ENCODE measurements around the gene NOTCH2. TPM values are rescaled to one million over a fixed set of nuclear protein-coding genes. Genes with fewer than 3 reads are reported as not detected.
"Not testable (repeated sequence)": the region's sequence is repeated elsewhere in the genome, so short reads cannot be mapped to it uniquely, and the experiment has no call there.

Gene NOTCH2
- 100 to 1,000 TPM in 2 of 9 donors, 10 to 100 TPM in 7; 56.0 to 138 (median 77.3) TPM for total RNA-seq
- 10 to 100 TPM in 1 of 3 donors, 1 to 10 TPM in 2; 5.4 to 21.1 (median 9.3) TPM for polyA plus RNA-seq
- long read RNA-seq, donor 1, partial matches to known transcripts, result 5 of 5 reads
- long read RNA-seq, donor 1, other reads (novel, unspliced or antisense), result 0 of 5 reads
- long read RNA-seq, donor 2, result 0 reads
- long read RNA-seq, donor 3, result 0 reads
- long read RNA-seq, donor 4, partial matches to known transcripts, result 2 of 8 reads
- long read RNA-seq, donor 4, other reads (novel, unspliced or antisense), result 6 of 8 reads
- long read RNA-seq, donor 5, full-length matches to known transcripts, result 1 of 20 reads
- long read RNA-seq, donor 5, partial matches to known transcripts, result 0 of 20 reads
- long read RNA-seq, donor 5, other reads (novel, unspliced or antisense), result 19 of 20 reads
- long read RNA-seq, donor 6, partial matches to known transcripts, result 0 of 2 reads
- long read RNA-seq, donor 6, other reads (novel, unspliced or antisense), result 2 of 2 reads
- long read RNA-seq, donor 7, full-length matches to known transcripts, result 1 of 1 reads
- long read RNA-seq, donor 7, partial matches to known transcripts, result 0 of 1 reads
- long read RNA-seq, donor 7, other reads (novel, unspliced or antisense), result 0 of 1 reads
- long read RNA-seq, donor 8, full-length matches to known transcripts, result 2 of 20 reads
- long read RNA-seq, donor 8, partial matches to known transcripts, result 18 of 20 reads
- long read RNA-seq, donor 8, other reads (novel, unspliced or antisense), result 0 of 20 reads
- long read RNA-seq, donor 9, result 0 reads
- long read RNA-seq, donor 10, full-length matches to known transcripts, result 1 of 31 reads
- long read RNA-seq, donor 10, partial matches to known transcripts, result 30 of 31 reads
- long read RNA-seq, donor 10, other reads (novel, unspliced or antisense), result 0 of 31 reads

GRCh38 chr1:120069067-120069919, at the start of gene NOTCH2:
Gene NOTCH2 (minus strand): TSS chr1:120069662. CDS start chr1:120069406, 256 bp downstream.
- Histone ChIP-seq H3K4me3 (peak within 1 kb of the TSS; percentile 11 to 88 (median 49)), H3K27ac (peak within 1 kb of the TSS in 4 of 5 donors; percentile 68 to 91 (median 75))
- WGBS, 4 donors, result 0% methylated on average over 5 to 54 of the region's 95 CpGs; no CpG with 5 or more reads in 1 of the 4 donors
- intact Hi-C loops (cut with DNase I); H3K4me1 ChIP-seq (replicated peaks in 1 of 2); H3K9me3 ChIP-seq (replicated peaks in 1 of 3); H3K27me3 ChIP-seq; H3K36me3 ChIP-seq (replicated peaks in 1 of 2): not testable (repeated sequence)
- peak; percentile 61 to 78 (median 68) for DNase-seq
- peak in 1 of 2 donors; percentile 73 for TF ChIP-seq POLR2A (IDR thresholded peaks at IDR 0.05)

DNA sequence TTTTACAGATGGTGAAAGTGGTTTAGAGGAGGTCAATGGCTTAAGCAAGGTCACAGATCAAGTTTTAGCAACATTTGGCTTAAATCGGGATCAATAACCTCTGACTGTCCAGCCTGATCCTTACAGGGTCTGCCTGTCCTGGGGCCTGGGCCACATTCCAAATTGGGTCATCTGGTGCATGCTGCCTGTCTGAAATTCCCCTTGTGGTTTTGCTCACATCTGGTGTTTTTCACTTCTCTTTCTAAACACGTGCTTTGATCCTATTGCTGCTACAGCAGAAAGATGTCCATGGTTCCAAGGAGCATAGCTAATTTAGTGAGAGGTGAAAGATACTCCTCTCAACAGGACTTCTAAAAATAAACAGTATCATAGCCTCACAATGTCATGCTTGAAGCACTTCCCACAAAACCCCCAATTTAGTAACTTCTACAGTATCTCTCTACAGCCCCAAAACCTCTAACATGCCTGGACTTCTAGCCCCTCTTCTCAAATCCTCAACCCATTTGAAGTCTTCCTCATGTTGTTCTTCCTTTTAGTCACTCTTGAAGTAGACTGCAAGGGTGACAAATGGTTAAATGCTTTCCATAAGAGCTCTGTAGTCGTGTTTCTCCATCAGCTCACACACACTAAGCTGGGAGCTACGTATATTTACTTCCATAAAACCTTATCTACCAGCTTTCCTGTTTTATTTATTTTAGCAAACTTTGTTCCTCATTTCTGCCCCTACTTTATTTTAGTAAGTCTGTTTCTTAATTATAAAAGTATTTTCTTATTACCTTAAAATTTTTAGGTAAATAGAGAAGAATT, 48.1 kb upstream of the NOTCH2 start:
- intact Hi-C loops (cut with DNase I); H3K4me3 ChIP-seq; H3K36me3 ChIP-seq (replicated peaks in 1 of 2); H3K9me3 ChIP-seq (replicated peaks in 1 of 3); H3K27me3 ChIP-seq; H3K4me1 ChIP-seq (replicated peaks in 1 of 2): not testable (repeated sequence)
- H3K27ac ChIP-seq, result peak overlapping the region in 1 of 5 donors; percentile 29
- 42 to 50% (median 47%) methylated on average over 2 to 3 of the region's 4 CpGs for WGBS, 4 donors
- peak; percentile 35 to 80 (median 59) for DNase-seq

- H3K4me1 ChIP-seq (replicated peaks in 1 of 2); intact Hi-C loops (cut with DNase I); H3K36me3 ChIP-seq (replicated peaks in 1 of 2); H3K9me3 ChIP-seq (replicated peaks in 1 of 3); H3K4me3 ChIP-seq; H3K27me3 ChIP-seq; H3K27ac ChIP-seq; DNase-seq: not testable (repeated sequence)
- 93 to 98% (median 95%) methylated on average over 2 of the region's 2 CpGs for WGBS, 4 donors
These were observed 46.6 kb upstream of the NOTCH2 start for GRCh38 chr1:120116094-120116493.

DNA sequence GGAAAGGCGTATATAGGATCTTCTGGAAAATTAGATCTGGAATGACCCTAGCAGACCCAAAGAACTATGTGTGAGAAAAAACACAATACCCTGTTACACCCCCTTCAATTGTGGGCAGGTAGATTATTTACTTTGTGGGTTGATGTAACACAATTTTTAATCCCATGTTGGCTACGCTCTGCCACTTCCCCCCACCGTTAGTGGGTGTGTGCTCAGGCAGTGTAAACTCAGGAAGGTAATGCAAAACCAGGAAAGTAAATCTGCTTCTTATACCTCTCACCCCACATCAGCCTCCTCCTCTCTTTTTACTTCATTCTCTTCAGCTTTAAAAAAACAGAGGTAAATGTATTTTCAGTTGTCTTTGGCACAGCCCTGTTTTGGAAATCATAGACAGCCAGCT, 43.7 kb upstream of the NOTCH2 start:
- not testable (repeated sequence) for H3K4me3 ChIP-seq

GRCh38 chr1:120112212-120112611, 42.8 kb upstream of the NOTCH2 start:
- H3K9me3 ChIP-seq (replicated peaks in 1 of 3); H3K4me3 ChIP-seq; H3K27ac ChIP-seq; DNase-seq; H3K4me1 ChIP-seq (replicated peaks in 1 of 2); H3K27me3 ChIP-seq; intact Hi-C loops (cut with DNase I); H3K36me3 ChIP-seq (replicated peaks in 1 of 2): not testable (repeated sequence)
- 77 to 86% (median 82%) methylated on average over 5 of the region's 5 CpGs for WGBS, 4 donors

More for the DNA sequence above, 43.7 kb upstream of the NOTCH2 start:
- H3K36me3 ChIP-seq (replicated peaks in 1 of 2); H3K27me3 ChIP-seq; H3K27ac ChIP-seq; intact Hi-C loops (cut with DNase I); DNase-seq; H3K9me3 ChIP-seq (replicated peaks in 1 of 3); H3K4me1 ChIP-seq (replicated peaks in 1 of 2): not testable (repeated sequence)
- WGBS, 4 donors, result 100% methylated on average over 1 of the region's 3 CpGs; no CpG with 5 or more reads in 3 of the 4 donors

GRCh38 chr1:120111771-120112170, 42.3 kb upstream of the NOTCH2 start:
- H3K4me1 ChIP-seq (replicated peaks in 1 of 2); H3K27me3 ChIP-seq; intact Hi-C loops (cut with DNase I); H3K4me3 ChIP-seq; H3K36me3 ChIP-seq (replicated peaks in 1 of 2); DNase-seq; H3K27ac ChIP-seq; H3K9me3 ChIP-seq (replicated peaks in 1 of 3): not testable (repeated sequence)
- WGBS, 4 donors, result no CpG with 5 or more reads among the region's 3 CpGs

DNA sequence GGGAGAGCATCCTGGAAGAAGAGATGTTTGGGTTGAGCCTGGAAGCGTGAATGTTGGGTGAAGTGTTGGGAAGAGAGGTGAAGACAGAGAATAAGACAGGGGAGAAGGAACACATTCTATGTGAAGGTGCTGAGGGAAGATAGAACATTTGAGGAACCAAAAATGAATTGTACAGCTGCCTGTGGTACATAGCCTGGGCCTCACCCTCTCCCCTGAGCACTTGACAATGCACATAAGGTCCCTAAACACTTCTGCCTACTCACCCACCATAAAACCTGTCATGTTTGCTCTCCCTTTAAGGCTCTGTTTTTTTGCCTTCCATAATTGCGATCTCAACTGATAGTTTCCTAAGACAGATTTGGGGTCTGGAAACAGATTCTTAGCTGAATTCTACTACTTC, 41.5 kb upstream of the NOTCH2 start:
- WGBS, 4 donors, result 86 to 100% (median 100%) methylated on average over 1 of the region's 2 CpGs; no CpG with 5 or more reads in 1 of the 4 donors
- DNase-seq; H3K4me1 ChIP-seq (replicated peaks in 1 of 2); intact Hi-C loops (cut with DNase I); H3K36me3 ChIP-seq (replicated peaks in 1 of 2); H3K9me3 ChIP-seq (replicated peaks in 1 of 3); H3K27me3 ChIP-seq; H3K27ac ChIP-seq; H3K4me3 ChIP-seq: not testable (repeated sequence)

DNA sequence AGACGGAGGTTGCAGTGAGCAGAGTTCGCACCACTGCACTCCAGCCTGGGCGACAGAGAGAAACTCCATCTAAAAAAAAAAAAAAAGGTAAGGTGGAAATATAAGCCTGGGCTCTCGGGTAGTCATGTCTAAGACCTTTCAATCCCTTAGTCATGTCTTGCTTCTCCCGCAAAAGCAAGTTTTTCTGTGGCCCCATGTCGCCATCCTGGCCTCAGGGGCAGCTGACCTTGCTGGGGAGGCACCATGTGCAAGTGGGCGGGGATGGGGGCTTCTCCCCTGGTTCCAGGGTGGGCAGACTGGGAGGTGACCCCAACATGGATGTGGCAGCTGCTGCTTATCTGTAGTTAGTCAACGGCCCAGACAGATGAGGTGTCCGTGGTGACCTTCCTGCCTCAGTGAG, 40.2 kb upstream of the NOTCH2 start:
- DNase-seq; H3K4me3 ChIP-seq; H3K27ac ChIP-seq; H3K4me1 ChIP-seq (replicated peaks in 1 of 2); intact Hi-C loops (cut with DNase I); H3K36me3 ChIP-seq (replicated peaks in 1 of 2); H3K9me3 ChIP-seq (replicated peaks in 1 of 3); H3K27me3 ChIP-seq: not testable (repeated sequence)
- WGBS, 4 donors, result 87 to 93% (median 89%) methylated on average over 3 to 7 of the region's 9 CpGs

DNA sequence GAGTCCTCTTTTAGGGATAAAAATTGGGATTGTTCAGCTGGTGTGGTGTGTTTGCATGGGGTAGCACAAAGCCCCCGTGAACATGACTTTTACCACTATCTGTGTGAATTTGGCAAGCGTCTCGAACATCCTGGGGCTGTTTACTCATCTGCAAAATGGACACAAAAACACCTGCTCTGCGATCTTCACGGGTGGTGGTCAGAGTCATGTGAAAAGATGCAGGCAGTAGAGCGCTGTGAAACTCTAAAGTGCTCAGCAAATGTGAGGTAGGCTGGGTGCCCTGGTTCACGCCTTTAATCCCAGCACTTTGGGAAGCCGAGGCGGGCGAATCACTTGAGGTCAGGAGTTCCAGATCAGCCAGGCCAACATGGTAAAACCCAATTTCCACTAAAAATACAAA, 39.7 kb upstream of the NOTCH2 start:
- H3K27me3 ChIP-seq; intact Hi-C loops (cut with DNase I); H3K27ac ChIP-seq; H3K9me3 ChIP-seq (replicated peaks in 1 of 3); DNase-seq; H3K36me3 ChIP-seq (replicated peaks in 1 of 2); H3K4me1 ChIP-seq (replicated peaks in 1 of 2); H3K4me3 ChIP-seq: not testable (repeated sequence)
- WGBS, 4 donors, result 89 to 96% (median 94%) methylated on average over 7 to 10 of the region's 10 CpGs

Data from adrenal gland (tissue), 19 donors.